GM19468 (cell line): ENCODE measurements around the gene ERVV-1.
"Not testable (repeated sequence)": the region's sequence is repeated elsewhere in the genome, so short reads cannot be mapped to it uniquely, and the experiment has no call there.

Experiments
- ATAC-seq: cut with Tn5 transposase; IDR thresholded peaks from one replicate; pipeline ENCODE4 v1.9.1; 2021; ENCODE audit warnings: mild to moderate bottlenecking, moderate library complexity, moderate number of reproducible peaks; ENCODE audit not compliant: unreplicated experiment; ENCODE audit errors: extremely low read depth

ERVV-1 gene

GRCh38 chr19:53013621-53014020 is at the start of gene ERVV-1:
ERVV-1 (plus strand) TSS chr19:53013921; CDS start chr19:53014091, 170 bp downstream.
- ATAC-seq: no peak

GRCh38 chr19:52967772-52968171 is 45.9 kb upstream of the ERVV-1 start:
- no peak for ATAC-seq

DNA sequence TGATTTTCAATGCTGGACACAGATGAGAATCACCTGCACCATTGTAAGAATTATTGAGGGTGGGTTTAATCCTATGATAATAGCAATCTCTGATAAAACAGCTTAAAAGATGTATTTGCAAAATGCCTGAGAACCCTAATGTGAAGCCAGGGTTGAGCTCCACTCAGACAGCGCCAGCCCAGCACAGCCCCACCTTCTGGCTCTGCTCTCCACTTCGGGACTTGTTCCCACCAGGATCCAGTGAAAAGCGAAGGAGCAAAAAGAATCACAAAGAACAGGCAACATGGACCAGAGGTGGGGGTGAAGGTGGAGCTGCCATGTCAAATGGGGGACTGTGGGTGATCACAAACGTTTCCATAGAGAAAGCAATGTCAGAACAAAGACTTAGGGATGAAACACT is 32.4 kb upstream of the ERVV-1 start:
- no peak for ATAC-seq

- ATAC-seq: not testable (repeated sequence)
Observed at GRCh38 chr19:52983167-52983566, 30.6 kb upstream of the ERVV-1 start.

GRCh38 chr19:52987221-52987620 is 26.5 kb upstream of the ERVV-1 start:
- ATAC-seq: no peak

DNA sequence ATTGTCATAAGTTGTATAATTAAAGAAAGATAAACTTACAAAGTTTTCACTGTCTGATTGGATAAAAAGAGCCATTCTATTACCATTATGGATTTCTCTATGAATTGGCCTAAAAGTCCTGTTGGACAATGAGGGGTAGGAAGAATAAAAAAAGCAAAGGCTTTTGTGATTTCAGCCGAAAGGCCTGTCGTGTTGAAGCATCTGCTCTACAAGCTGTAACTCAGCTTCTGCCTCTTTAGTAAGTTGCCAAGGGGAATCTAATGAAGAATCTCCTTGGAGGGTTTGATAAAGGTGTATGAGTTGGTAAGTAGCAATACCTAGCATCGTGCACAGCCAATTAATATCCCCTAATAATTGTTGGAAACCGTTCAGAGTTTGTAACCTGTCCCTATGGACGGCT is 25.2 kb upstream of the ERVV-1 start:
- no peak for ATAC-seq

GRCh38 chr19:52990759-52991418 is 22.8 kb upstream of the ERVV-1 start:
- ATAC-seq: no peak

DNA sequence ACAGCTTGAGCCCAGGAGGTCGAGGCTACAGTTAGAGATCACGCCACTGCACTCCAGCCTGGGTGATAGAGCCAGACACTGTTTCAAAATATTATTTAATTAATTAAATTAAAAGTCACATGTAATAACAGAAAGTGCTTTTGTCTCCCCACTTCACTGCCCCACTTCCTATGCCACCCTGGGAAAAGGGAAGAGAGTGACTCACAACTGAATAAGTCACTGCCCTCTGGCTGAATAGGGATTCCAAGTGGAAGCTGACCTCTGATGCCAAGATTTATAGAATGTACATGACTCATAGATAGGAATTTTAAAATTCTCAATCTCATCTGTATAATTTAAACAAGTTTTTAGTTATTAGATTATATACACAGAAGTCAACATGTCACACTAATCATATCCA is 22.2 kb upstream of the ERVV-1 start:
- no peak for ATAC-seq

DNA sequence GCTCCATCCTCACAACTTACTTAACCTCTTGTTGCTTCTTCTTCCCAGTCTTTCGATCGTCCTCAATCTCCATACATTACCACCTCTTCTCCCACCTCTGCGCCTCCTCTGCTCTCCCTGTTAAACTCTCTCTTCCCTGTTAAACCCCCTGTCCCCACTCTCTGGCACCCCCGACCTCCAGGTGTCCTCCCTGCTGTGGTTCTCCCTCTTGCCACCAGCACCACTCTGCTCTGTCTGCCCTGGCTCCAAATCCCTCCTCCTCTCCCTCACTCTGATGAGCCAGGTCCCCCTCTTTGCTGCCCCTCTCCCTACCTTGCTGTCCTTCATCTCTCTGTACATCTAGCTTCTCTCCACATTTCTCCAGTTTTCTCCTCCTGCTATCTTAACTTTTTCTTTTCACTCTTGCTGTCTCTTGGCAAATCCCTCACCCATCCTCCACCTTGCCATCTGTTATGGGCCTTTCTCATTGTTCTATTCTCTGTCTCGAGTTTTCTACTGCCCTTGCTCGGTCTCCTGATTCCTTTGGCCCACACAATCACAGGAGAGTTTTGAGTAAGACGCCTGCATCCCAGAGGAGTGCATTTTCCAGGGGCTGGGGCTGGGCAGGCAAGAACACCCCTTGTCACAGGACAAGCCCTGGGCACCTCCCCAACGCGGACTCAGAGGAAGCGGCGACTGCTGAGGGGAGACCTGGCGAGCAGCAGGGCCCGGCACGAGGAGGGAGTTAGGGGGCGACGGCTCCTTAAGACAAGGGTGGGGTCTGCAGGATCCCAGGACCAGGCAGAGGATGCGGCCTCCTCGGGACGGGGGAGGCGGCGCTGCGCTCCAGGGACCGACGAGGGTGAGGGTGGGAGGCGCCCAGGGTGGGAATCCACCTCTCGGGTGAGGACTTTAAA is 21.4 kb upstream of the ERVV-1 start:
- ATAC-seq: no peak

GRCh38 chr19:52993342-52994178 is 20.2 kb upstream of the ERVV-1 start:
- ATAC-seq: no peak

GRCh38 chr19:52995711-52996110 is 18.0 kb upstream of the ERVV-1 start:
- no peak for ATAC-seq

DNA sequence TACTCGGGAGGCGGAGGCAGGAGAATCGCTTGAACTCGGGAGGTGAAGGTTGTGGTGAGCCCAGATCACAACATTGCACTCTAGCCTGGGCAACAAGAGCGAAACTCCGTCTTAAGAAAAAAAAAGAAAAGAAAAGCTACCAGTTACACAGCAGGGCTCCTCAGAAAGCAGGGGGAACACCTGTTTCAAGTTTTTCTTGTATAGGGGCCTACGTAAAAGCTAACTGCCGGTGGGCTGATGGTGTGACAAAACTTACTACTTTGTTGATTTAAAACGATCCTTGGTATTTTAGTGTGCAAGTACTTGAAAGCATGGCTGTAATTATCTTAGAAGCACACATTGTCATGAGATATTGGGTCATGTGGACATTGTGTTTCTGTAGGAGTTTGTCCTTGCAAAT is 15.7 kb upstream of the ERVV-1 start:
- no peak for ATAC-seq

DNA sequence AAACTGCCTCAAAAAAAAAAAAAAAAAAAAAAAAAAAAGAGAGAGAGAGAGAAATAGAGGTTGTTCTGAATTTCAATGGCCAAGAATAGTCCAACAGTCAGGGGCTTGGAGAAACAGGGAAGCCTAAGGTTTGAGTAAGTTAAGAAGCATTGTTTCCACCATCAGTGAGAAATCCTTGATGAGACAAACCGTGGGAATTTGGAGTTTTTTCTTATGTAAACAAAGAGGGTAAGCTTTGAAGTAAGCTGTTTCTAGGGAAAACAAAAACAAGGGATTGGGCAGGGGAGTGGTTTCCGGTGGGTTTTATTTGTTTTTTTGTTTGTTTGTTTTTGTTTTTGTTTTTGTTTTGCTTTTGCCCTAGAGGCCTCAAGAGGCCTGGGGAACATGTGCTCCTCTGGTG is 11.2 kb upstream of the ERVV-1 start:
- ATAC-seq: no peak

- ATAC-seq: no peak
Observed at GRCh38 chr19:53004242-53004641, 9.5 kb upstream of the ERVV-1 start.

DNA sequence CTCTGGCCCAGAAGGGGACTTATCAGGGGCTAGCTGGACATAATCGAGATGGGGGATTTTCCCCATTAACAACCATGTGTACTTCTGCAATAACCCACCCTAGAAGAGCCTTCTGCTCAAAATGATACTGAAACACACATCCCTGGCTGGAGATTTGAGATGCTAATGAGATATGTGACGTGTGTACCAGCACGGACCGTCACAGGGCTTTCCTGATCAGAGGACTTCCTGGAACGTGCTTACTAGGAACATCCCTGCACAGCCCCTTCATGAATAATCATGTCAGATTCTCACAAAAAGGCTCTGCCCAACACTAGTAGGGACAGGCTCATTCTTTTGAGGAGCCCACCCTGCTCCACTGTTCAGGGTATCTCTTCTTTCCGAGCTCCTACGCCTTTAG is 6.5 kb upstream of the ERVV-1 start:
- ATAC-seq: no peak

DNA sequence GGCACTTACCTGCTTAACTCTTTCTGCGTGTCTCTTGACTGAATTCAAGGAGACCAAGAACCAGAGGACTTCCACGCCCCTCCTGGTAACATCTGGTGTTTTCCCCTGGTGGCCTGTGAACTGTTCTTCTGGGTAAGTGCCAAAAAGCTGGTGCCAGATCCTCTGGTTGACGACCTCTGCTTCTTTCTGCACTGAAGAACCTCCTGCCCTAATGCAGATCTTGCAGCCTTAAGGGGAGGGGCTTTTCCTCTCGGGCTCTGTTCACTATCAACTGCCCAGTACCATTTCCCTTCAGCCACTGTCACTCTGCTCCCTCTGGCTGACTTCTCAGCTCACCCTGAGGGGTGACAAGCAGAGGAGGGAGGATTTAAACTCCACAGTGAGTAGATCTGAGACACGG is 6.1 kb upstream of the ERVV-1 start:
- ATAC-seq: no peak

GRCh38 chr19:53008061-53008778 is 5.5 kb upstream of the ERVV-1 start:
- ATAC-seq: no peak

- ATAC-seq: no peak
Observed at GRCh38 chr19:53010494-53010893, 3.2 kb upstream of the ERVV-1 start.

DNA sequence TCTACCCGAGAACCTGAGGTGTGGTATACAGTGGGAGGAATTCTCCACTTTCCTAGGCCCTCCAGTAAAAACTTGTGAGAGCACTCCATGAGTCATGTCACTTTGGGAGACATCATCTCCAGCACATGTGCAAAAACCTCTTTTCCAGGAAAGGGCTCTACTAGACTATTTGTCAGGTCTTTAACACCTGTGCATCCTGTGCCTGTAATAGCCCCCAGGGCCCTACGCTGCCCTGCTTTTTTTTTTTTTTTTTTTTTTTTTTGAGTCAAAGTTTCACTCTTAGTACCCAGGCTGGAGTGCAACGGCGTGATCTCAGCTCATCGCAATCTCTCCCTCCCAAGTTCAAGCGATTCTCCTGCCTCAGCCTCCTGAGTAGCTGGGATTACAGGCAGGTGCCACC is 1.7 kb upstream of the ERVV-1 start:
- no peak for ATAC-seq

- no peak for ATAC-seq
Observed at GRCh38 chr19:53015159-53015558, 1.4 kb downstream of the ERVV-1 start.
